HG03196 (cell line): ENCODE data around the gene PEPD.
"Not testable (repeated sequence)": the region's sequence is repeated elsewhere in the genome, so short reads cannot be mapped to it uniquely, and the experiment has no call there.

Experiments used
- ATAC-seq: cut with Tn5 transposase; IDR thresholded peaks from one replicate; pipeline ENCODE4 v1.9.1; 2021; ENCODE audit not compliant: unreplicated experiment

The PEPD gene

GRCh38 chr19:33499671-33500506 lies 21.7 kb downstream of the PEPD start:
- no peak for ATAC-seq

GRCh38 chr19:33499248-33499647 lies 22.3 kb downstream of the PEPD start:
- no peak for ATAC-seq

- ATAC-seq: no peak
These were observed 23.1 kb downstream of the PEPD start for GRCh38 chr19:33498391-33499000.

- ATAC-seq: no peak
These were observed 23.8 kb downstream of the PEPD start for GRCh38 chr19:33497778-33498175.

- no peak for ATAC-seq
These were observed 24.3 kb downstream of the PEPD start for GRCh38 chr19:33497131-33497777.

- no peak for ATAC-seq
These were observed 25.3 kb downstream of the PEPD start for GRCh38 chr19:33496038-33496895.

- no peak for ATAC-seq
These were observed 28.0 kb downstream of the PEPD start for GRCh38 chr19:33493401-33494275.

- no peak for ATAC-seq
These were observed 28.6 kb downstream of the PEPD start for GRCh38 chr19:33492951-33493350.

- no peak for ATAC-seq
These were observed 29.5 kb downstream of the PEPD start for GRCh38 chr19:33492090-33492489.

- not testable (repeated sequence) for ATAC-seq
These were observed 31.0 kb downstream of the PEPD start for GRCh38 chr19:33490596-33490995.

GRCh38 chr19:33490041-33490451 lies 31.5 kb downstream of the PEPD start:
- ATAC-seq: no peak

GRCh38 chr19:33488826-33489225 lies 32.8 kb downstream of the PEPD start:
- no peak for ATAC-seq

GRCh38 chr19:33487901-33488800 lies 33.4 kb downstream of the PEPD start:
- no peak for ATAC-seq

- no peak for ATAC-seq
These were observed 34.4 kb downstream of the PEPD start for GRCh38 chr19:33486936-33487811.

- no peak for ATAC-seq
These were observed 35.2 kb downstream of the PEPD start for GRCh38 chr19:33486407-33486806.

- ATAC-seq: no peak
These were observed 37.3 kb downstream of the PEPD start for GRCh38 chr19:33484226-33484774.

- ATAC-seq: no peak
These were observed 39.1 kb downstream of the PEPD start for GRCh38 chr19:33482476-33482875.

- no peak for ATAC-seq
These were observed 39.7 kb downstream of the PEPD start for GRCh38 chr19:33481863-33482262.
